Stimulated activated CD4-positive, alpha-beta T cell treated with anti-CD3 and anti-CD28 coated beads, Interleukin-15, amount 100 ng/mL, for 48 hours (primary cell): ENCODE data around the gene PMP22.
"Not testable (repeated sequence)": the region's sequence is repeated elsewhere in the genome, so short reads cannot be mapped to it uniquely, and the experiment has no call there.

Source experiments
- DNase-seq, 2 donors: peaks; one replicate each; pipeline ENCODE4 v3.0.0-alpha.2; 2020; ENCODE audit warnings: low read depth in 2 of 2

The PMP22 gene

GRCh38 chr17:15255713-15256454 lies 9.2 kb downstream of the PMP22 start:
- no peak for DNase-seq

- no peak for DNase-seq
Observed at GRCh38 chr17:15250135-15250860, 14.8 kb downstream of the PMP22 start.

GRCh38 chr17:15249487-15249886 lies 15.6 kb downstream of the PMP22 start:
- no peak for DNase-seq

- DNase-seq: no peak
Observed at GRCh38 chr17:15247891-15248529, 17.1 kb downstream of the PMP22 start.

- no peak for DNase-seq
Observed at GRCh38 chr17:15245054-15245453, 20.1 kb downstream of the PMP22 start.

GRCh38 chr17:15240644-15241043 lies 24.5 kb downstream of the PMP22 start:
- no peak for DNase-seq

GRCh38 chr17:15239491-15239890 lies 25.6 kb downstream of the PMP22 start:
- no peak for DNase-seq

- no peak for DNase-seq
Observed at GRCh38 chr17:15238676-15239422, 26.3 kb downstream of the PMP22 start.

- DNase-seq: no peak
Observed at GRCh38 chr17:15238057-15238456, 27.1 kb downstream of the PMP22 start.

- DNase-seq: no peak
Observed at GRCh38 chr17:15237106-15237425, 28.1 kb downstream of the PMP22 start.

- DNase-seq: no peak
Observed at GRCh38 chr17:15236281-15237105, 28.6 kb downstream of the PMP22 start.

- DNase-seq: no peak
Observed at GRCh38 chr17:15233971-15234370, 31.2 kb downstream of the PMP22 start.

GRCh38 chr17:15233022-15233805 lies 31.9 kb downstream of the PMP22 start:
- DNase-seq: no peak

GRCh38 chr17:15232517-15232915 lies 32.6 kb downstream of the PMP22 start:
- no peak for DNase-seq

- DNase-seq: no peak
Observed at GRCh38 chr17:15231851-15232516, 33.1 kb downstream of the PMP22 start.

- no peak for DNase-seq
Observed at GRCh38 chr17:15230866-15231265, 34.3 kb downstream of the PMP22 start.

- DNase-seq: not testable (repeated sequence)
Observed at GRCh38 chr17:15221827-15222226, 43.3 kb downstream of the PMP22 start.

GRCh38 chr17:15220785-15221184 lies 44.3 kb downstream of the PMP22 start:
- no peak for DNase-seq

GRCh38 chr17:15216481-15216880 lies 48.6 kb downstream of the PMP22 start:
- DNase-seq: no peak
